ENCODE data around the gene CHMP3.

The CHMP3 gene

DNA sequence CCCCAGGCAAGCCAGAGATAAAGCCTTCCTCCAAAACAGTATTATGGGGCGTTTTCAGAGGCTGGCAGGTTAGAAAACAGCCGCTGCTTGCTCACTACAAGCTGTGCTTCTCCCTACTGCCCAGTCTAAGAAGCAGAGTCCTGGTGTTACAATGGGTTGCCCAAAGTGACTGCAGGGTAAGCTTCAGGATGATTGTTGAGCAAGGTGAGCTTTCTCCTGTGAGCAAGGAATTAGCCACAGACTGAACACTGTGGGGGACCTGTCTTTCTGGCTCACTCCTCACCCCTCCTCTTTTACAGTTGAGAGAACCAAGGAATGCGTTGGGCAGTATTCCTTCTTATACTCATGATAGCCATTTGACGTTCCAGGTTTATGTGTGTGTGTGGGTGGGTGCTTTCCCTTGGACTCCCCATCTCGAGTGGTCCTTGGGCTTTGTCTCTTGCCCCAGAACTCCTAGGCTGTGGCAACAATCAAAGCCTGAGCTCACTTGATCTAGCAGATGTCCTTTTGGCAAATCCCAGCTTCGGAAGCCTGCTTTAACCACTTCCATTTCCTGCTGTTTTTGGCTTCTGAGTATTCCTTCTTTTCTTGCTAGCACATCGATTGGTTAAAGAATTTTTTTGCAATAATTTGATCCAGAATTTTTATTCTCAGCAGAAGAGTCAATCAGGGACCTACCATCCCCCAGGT lies 74.5 kb downstream of the CHMP3 start:
- TF ChIP-seq, protein P1, sequence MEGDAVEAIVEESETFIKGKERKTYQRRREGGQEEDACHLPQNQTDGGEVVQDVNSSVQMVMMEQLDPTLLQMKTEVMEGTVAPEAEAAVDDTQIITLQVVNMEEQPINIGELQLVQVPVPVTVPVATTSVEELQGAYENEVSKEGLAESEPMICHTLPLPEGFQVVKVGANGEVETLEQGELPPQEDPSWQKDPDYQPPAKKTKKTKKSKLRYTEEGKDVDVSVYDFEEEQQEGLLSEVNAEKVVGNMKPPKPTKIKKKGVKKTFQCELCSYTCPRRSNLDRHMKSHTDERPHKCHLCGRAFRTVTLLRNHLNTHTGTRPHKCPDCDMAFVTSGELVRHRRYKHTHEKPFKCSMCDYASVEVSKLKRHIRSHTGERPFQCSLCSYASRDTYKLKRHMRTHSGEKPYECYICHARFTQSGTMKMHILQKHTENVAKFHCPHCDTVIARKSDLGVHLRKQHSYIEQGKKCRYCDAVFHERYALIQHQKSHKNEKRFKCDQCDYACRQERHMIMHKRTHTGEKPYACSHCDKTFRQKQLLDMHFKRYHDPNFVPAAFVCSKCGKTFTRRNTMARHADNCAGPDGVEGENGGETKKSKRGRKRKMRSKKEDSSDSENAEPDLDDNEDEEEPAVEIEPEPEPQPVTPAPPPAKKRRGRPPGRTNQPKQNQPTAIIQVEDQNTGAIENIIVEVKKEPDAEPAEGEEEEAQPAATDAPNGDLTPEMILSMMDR (IDR thresholded peaks at IDR 0.05; ENCODE audit: insufficient read depth, low read depth, low read length, missing control alignments), result no peak
- DNase-seq (ENCODE audit: low read depth), result no peak
- no peak overlapping the region for H3K4me3 ChIP-seq (ENCODE audit: low read depth, low read length)

DNA sequence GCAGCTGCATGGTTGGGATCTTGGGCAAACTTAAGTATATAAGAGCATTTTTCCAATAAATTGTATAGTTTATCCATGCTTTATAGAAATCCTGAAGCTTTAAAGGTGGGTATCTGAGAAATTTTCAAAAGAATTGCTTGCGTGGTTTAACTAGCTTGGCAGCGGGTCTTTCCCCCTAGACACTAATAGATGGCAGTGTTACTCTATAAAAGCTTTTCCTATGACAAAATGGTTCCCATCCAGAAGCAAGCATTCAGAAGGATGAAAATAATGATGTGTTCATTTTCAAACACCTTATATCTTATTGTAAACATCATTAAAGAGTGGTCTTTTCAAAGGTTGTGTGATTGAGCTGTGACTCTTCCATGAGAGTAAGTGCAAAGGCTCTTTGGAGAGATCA lies 76.2 kb downstream of the CHMP3 start:
- TF ChIP-seq, protein P1 (IDR thresholded peaks at IDR 0.05; ENCODE audit: insufficient read depth, low read depth, low read length, missing control alignments), result no peak
- H3K4me3 ChIP-seq (ENCODE audit: low read depth, low read length), result no peak overlapping the region
- no peak for DNase-seq (ENCODE audit: low read depth)

DNA sequence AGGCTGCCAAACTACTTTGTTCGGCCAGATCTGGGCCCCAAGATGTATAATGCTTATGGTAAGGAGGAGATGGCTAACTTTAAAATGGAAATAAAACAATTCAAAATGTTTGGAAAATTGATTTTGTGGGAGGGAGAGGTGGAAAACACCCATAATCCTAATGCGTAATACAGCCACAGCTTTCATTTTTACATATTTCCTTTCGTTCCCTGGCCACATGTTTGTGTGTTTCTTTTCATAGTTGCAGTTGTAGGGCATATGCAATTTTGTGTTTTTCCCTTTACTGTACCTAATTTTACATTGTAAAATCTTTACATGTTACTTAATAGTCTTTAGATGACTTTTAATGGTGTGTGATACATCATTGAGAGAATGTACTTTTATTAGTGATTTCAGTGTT lies 77.4 kb downstream of the CHMP3 start:
- no peak overlapping the region for H3K4me3 ChIP-seq (ENCODE audit: low read depth, low read length)
- DNase-seq (ENCODE audit: low read depth), result no peak
- TF ChIP-seq, protein P1 (IDR thresholded peaks at IDR 0.05; ENCODE audit: insufficient read depth, low read depth, low read length, missing control alignments), result no peak

DNA sequence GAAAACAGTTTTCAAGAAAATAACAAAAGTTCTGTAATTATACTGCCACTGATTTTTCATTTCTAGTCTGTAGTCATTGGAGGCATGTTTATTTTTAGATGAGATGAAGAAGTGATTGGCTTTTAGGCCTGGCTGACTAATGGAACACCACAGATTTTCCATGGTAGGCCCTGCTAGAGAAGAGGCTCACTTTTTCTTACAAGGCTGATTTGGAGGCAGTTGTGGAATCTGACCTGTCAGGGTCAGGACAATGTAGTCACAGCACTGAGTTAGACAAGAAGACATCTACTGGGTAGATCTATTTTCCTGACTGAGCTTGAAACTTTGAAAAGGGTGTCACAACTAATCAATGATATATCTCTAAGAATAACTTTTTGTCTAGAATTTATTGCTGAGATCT lies 78.1 kb downstream of the CHMP3 start:
- TF ChIP-seq, protein P1 (IDR thresholded peaks at IDR 0.05; ENCODE audit: insufficient read depth, low read depth, low read length, missing control alignments), result no peak
- no peak for DNase-seq (ENCODE audit: low read depth)
- H3K4me3 ChIP-seq (ENCODE audit: low read depth, low read length), result no peak overlapping the region

DNA sequence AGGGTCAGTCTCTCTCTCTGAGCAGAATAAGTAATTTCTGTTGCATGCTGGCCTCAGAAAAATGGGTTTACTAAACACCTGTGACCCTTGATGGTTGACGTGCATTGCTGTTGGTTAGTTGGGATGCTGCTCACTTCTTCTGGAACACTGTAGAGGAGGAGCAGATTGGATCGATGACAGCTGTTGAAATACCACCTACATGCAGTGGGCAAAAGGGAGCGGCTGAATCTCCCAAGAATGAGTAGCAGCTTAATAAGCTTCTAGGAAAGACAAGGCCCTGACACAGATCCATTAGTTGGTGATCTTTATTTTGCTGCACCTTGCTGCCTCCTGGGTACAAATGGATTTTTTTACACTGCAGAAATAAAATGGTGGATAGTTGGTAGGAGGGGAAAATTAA lies 78.9 kb downstream of the CHMP3 start:
- TF ChIP-seq, protein P1 (IDR thresholded peaks at IDR 0.05; ENCODE audit: insufficient read depth, low read depth, low read length, missing control alignments), result no peak
- DNase-seq (ENCODE audit: low read depth), result no peak
- no peak overlapping the region for H3K4me3 ChIP-seq (ENCODE audit: low read depth, low read length)

DNA sequence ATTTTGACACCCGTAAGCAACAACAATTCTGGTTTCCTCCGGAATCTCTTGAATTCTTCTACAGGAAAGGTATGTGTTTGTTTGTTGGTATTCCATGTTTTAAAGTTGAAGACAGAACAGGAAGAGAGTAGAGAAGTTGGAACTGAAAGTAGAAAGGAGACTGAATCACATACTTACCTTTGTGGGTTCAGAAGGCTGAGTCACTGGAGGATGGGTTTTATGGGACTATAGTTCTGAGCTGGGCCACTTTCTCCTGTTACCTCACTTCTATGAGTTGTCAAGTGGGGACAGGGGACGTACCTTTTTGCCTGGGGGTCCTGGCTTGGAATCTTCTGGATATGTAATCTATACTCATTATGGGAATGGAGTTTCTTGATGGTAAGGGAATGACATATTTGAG lies 81.2 kb downstream of the CHMP3 start:
- H3K4me3 ChIP-seq (ENCODE audit: low read depth, low read length), result no peak overlapping the region
- DNase-seq (ENCODE audit: low read depth), result no peak
- TF ChIP-seq, protein P1 (IDR thresholded peaks at IDR 0.05; ENCODE audit: insufficient read depth, low read depth, low read length, missing control alignments), result no peak

DNA sequence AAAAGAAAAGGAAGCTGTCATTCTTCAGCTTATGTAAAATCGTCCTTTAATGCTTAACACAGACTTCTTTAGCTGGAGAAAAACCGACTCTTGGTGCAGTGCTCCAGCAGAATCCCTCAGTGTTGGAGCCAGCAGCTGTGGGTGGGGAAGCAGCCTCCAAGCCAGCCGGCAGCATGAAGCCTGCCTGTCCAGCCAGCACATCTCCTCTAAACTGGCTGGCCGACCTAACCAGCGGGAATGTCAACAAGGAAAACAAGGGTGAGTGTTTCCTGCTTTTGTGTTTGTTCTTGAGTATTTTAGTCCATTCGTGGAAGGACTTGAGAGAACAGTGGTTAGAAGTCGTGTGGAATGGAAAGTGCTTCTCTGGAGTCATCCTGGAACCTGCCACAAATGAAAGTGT lies 83.1 kb downstream of the CHMP3 start:
- DNase-seq (ENCODE audit: low read depth), result no peak
- TF ChIP-seq, protein P1 (IDR thresholded peaks at IDR 0.05; ENCODE audit: insufficient read depth, low read depth, low read length, missing control alignments), result no peak
- no peak overlapping the region for H3K4me3 ChIP-seq (ENCODE audit: low read depth, low read length)
